PC-3 (cell line): ENCODE data around the gene CDX2.

Experiments used
- EZH2 ChIP-seq: fragments of 300-600 bp; sonication (generic); IDR thresholded peaks from one replicate; pipeline ENCODE4 v1.6.1; 2017; ENCODE audit warnings: antibody characterized with exemption, mild to moderate bottlenecking, low read length; ENCODE audit not compliant: unreplicated experiment
- EZH2phosphoT487 ChIP-seq: fragments of 300-600 bp; sonication (generic); IDR thresholded peaks from 2 replicates; pipeline ENCODE4 v1.6.1; 2018; ENCODE audit warnings: mild to moderate bottlenecking, antibody characterized with exemption, low read length, borderline replicate concordance
- TF ChIP-seq, protein P1 (sequence below): fragments of 300-600 bp; sonication (generic); conservative IDR thresholded peaks from 2 replicates; pipeline ENCODE4 v1.5.1; 2017; ENCODE audit warnings: antibody characterized with exemption, low read depth, mild to moderate bottlenecking, low read length

DNA sequence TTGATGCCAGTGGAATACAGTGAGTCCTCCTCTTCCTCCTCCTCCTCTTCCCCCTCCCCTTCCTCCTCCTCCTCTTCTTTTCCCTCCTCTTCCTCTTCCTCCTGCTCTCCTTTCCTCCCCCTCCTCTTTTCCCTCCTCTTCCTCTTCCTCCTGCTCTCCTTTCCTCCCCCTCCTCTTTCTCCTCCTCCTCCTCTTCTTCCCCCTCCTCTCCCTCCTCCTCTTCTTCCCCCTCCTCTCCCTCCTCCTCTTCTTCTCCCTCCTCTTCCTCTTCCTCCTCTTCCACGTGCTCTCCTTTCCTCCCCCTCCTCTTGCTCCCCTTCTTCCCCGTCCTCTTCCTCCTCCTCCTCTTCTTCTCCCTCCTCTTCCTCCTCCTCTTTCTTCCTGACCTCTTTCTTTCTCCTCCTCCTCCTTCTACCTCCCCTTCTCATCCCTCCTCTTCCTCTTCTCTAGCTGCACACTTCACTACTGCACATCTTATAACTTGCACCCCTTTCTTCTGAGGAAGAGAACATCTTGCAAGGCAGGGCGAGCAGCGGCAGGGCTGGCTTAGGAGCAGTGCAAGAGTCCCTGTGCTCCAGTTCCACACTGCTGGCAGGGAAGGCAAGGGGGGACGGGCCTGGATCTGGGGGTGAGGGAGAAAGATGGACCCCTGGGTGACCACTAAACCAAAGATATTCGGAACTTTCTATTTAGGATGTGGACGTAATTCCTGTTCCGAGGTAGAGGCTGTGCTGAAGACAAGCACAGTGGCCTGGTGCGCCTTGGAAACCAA is 43.7 kb downstream of the CDX2 start:
- TF ChIP-seq, protein P1, sequence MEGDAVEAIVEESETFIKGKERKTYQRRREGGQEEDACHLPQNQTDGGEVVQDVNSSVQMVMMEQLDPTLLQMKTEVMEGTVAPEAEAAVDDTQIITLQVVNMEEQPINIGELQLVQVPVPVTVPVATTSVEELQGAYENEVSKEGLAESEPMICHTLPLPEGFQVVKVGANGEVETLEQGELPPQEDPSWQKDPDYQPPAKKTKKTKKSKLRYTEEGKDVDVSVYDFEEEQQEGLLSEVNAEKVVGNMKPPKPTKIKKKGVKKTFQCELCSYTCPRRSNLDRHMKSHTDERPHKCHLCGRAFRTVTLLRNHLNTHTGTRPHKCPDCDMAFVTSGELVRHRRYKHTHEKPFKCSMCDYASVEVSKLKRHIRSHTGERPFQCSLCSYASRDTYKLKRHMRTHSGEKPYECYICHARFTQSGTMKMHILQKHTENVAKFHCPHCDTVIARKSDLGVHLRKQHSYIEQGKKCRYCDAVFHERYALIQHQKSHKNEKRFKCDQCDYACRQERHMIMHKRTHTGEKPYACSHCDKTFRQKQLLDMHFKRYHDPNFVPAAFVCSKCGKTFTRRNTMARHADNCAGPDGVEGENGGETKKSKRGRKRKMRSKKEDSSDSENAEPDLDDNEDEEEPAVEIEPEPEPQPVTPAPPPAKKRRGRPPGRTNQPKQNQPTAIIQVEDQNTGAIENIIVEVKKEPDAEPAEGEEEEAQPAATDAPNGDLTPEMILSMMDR, result no peak
- TF ChIP-seq EZH2phosphoT487 (no peak), EZH2 (no peak)
